ENCODE measurements around the gene CPB1.

Gene CPB1

DNA sequence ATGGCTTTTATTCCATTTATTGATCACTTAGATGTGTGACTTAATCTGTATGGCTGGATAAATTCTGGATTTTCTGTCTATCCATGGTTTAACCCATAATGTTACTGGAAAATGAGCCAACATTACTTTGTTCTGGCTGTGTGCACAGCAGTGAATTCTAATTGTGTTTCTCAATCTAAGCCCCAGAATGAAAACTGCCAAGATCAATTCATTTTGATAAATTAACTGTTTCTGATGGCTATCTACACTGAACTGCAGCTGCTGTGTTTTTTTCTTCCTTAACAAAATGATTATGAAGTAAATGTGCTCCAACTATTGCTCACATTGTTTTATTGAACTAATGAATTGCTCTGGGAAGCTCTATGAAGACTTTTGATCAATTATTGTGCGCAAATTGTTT, 35.7 kb upstream of the CPB1 start:
- no peak overlapping the region for H3K4me3 ChIP-seq (ENCODE audit: low read depth, low read length)
- no peak for TF ChIP-seq CTCF (IDR thresholded peaks at IDR 0.05; ENCODE audit: low read depth, low read length)

GRCh38 chr3:148792516-148792915, 35.1 kb upstream of the CPB1 start:
- TF ChIP-seq CTCF (IDR thresholded peaks at IDR 0.05; ENCODE audit: low read depth, low read length): no peak
- H3K4me3 ChIP-seq (ENCODE audit: low read depth, low read length): no peak overlapping the region

DNA sequence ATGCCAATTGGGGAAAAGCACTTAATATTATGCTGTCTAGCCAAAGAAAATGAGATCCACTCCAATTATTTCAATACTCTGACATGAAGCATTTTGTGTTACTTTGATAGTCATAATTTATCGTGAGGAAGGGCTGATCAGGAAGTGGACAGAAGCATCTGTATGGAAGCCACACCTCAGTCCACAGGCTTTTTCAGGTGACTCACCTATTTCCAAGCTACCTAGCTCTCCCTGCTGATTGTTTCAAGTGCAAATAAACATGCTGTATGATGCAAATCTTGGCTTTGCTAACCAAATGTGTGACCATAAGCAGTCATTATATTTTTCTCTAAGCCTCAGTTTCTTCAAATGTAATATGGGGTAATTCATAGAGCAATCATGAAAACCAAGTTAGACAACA, 30.8 kb upstream of the CPB1 start:
- no peak for TF ChIP-seq CTCF (IDR thresholded peaks at IDR 0.05; ENCODE audit: low read depth, low read length)
- no peak overlapping the region for H3K4me3 ChIP-seq (ENCODE audit: low read depth, low read length)

GRCh38 chr3:148797795-148798194, 29.8 kb upstream of the CPB1 start:
- no peak for TF ChIP-seq CTCF (IDR thresholded peaks at IDR 0.05; ENCODE audit: low read depth, low read length)
- H3K4me3 ChIP-seq (ENCODE audit: low read depth, low read length): no peak overlapping the region

DNA sequence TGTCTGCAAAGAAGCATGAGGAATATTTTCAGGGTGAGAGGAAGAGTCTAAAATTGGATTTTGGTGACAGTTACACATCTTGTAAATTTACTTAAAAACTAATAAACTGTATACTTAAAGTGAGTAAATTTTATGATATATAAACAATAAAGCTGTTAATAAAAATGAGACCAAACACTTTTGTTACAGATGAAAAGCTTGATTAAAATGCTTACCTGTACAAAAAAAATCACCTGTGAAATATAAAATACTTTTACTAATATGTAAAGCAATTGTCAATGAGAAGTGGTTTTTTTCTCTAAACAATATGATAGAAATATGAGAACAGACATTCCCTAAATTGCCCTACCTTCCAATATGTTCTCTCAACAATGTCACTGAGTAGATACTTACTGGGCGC, 27.2 kb upstream of the CPB1 start:
- no peak for TF ChIP-seq CTCF (IDR thresholded peaks at IDR 0.05; ENCODE audit: low read depth, low read length)
- no peak overlapping the region for H3K4me3 ChIP-seq (ENCODE audit: low read depth, low read length)

DNA sequence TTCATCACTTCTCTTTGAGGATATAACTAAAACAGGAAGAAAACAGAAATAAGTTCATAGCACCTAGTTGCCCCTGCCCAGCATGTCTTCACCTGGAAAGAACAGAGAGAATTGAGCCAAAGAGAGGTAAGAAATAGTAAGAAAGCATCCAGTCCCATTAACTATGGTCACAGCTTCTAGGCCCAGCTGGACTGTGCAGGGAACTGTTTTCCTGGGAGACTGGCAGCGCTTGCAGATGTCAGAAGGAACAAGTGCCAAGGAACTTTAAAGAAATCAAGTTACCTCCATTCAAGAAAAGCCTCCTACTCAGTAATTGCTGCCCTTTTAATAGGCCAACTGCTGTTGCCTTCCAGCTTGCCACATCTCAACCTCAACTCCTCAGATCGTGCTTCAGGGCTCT, 17.8 kb upstream of the CPB1 start:
- no peak overlapping the region for H3K4me3 ChIP-seq (ENCODE audit: low read depth, low read length)
- no peak for TF ChIP-seq CTCF (IDR thresholded peaks at IDR 0.05; ENCODE audit: low read depth, low read length)

DNA sequence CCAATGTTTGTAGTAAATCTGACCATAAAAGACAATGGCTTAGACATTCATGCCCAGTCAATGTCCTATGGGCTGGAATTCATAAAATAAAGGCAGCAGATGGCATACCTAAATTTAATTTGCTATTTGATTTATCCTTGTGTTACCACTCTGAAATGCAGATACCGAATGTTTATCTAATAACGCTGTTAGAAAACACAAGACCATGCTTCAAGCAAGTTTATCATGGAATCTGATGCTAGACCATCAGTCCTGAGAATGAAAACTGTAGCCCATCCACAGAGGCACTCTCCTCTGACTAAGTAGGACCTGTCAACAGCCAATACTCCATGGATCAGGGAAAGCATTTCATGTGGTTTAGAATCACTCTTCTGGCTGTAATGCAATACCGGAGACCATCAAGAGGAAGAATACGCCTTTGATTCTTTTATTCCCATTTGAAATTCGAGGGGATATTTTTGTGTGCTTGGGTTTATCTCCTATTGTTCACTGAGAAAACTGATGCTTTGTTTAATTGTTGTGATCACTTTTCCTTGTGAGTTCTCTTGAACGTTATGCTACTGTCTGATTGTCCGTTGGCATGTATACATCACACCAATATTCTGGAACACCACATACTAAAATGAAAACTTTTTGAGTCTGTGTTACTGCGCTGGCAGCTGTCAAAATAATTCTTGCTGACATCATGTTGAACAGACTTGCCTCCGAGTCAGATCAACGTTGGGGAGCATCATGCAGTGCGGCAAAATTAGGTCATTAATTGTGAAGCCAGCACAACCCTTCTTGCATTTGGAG, 12.1 kb upstream of the CPB1 start:
- no peak overlapping the region for H3K4me3 ChIP-seq (ENCODE audit: low read depth, low read length)
- TF ChIP-seq CTCF (IDR thresholded peaks at IDR 0.05; ENCODE audit: low read depth, low read length): no peak

Data from WI38 (cell line).